HUES48 (cell line): ENCODE results near the gene CHST14.

Source experiments
- H3K27ac ChIP-seq: one replicate; pipeline ENCODE4 v1.7.0; 2013; ENCODE audit warnings: low read depth, low read length, inconsistent platforms
- H3K27me3 ChIP-seq: 2 replicates; pipeline ENCODE4 v1.6.1; 2013; ENCODE audit warnings: mild to moderate bottlenecking, low read length; ENCODE audit not compliant: control insufficient read depth, insufficient read depth
- H3K36me3 ChIP-seq: 2 replicates; pipeline ENCODE4 v1.6.1; 2013; ENCODE audit warnings: low read length; ENCODE audit not compliant: control insufficient read depth, insufficient read depth
- H3K4me1 ChIP-seq: 2 replicates; pipeline ENCODE4 v1.6.1; 2013; ENCODE audit warnings: mild to moderate bottlenecking, low read length; ENCODE audit not compliant: control insufficient read depth, insufficient read depth
- H3K4me3 ChIP-seq: 2 replicates; pipeline ENCODE4 v1.5.1; 2013; ENCODE audit warnings: mild to moderate bottlenecking, low read depth, low read length
- H3K9ac ChIP-seq: 2 replicates; pipeline ENCODE4 v1.6.1; 2013; ENCODE audit warnings: mild to moderate bottlenecking, low read depth, low read length, moderate library complexity
- H3K9me3 ChIP-seq: 2 replicates; pipeline ENCODE4 v1.6.1; 2013; ENCODE audit warnings: low read length; ENCODE audit not compliant: control insufficient read depth, insufficient read depth

CHST14 gene

DNA sequence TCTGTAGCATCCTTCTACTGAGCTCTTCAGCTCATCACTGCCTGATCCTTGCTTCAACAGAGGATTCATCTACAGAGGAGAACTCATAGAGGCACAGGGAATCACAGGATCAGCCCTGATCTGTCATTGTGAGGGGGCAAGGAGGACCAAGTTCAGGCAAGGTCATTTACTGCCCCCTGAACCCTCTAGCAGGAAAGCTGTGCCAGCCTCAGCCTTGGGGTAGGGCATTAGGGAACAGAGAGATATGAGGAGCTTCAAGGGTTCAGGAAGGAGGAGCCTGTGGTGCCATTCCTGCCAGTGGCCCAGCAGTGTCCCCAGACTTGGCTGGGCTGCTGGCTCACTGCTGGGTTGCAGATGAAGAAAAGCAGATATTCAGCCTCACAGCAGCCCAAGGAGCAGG lies 8.2 kb downstream of the CHST14 start:
- Histone ChIP-seq H3K27ac (no peak overlapping the region), H3K4me3 (no peak overlapping the region), H3K9me3 (no peaks in the 10 kb centered on the region), H3K36me3 (no peaks in the 10 kb centered on the region), H3K4me1 (peaks cover 7% of the 10 kb centered on the region), H3K9ac (no peak overlapping the region), H3K27me3 (no peaks in the 10 kb centered on the region; the same call in 1 of the 2 replicates)

GRCh38 chr15:40481341-40482074 lies 10.7 kb downstream of the CHST14 start:
- H3K9me3 ChIP-seq, result no peaks in the 10 kb centered on the region
- H3K36me3 ChIP-seq, result no peaks in the 10 kb centered on the region
- peaks cover 7% of the 10 kb centered on the region for H3K4me1 ChIP-seq
- H3K27ac ChIP-seq, result no peak overlapping the region
- no peaks in the 10 kb centered on the region; the same call in 1 of the 2 replicates for H3K27me3 ChIP-seq
- H3K4me3 ChIP-seq, result no peak overlapping the region
- H3K9ac ChIP-seq, result no peak overlapping the region

DNA sequence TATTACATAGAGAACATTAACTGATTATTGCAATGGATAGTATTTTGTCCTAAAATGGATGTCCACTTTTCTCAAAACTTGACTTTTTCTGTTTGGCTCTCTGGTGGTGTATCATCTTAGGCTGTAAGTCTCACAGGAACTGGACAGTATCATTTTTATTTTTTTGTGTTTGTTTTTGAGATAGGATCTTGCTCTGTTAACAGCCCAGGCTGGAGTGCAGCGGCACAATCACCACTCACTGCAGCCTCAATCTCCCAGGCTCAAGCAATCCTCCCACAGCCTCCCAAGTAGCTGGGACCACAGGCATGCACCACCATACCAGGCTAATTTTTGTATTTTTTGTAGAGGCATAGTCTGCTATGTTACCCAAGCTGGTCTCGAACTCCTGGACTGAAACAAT lies 13.1 kb downstream of the CHST14 start:
- Histone ChIP-seq H3K27me3 (no peaks in the 10 kb centered on the region), H3K36me3 (no peaks in the 10 kb centered on the region), H3K9me3 (no peaks in the 10 kb centered on the region), H3K27ac (no peak overlapping the region), H3K4me3 (no peak overlapping the region), H3K4me1 (no peaks in the 10 kb centered on the region), H3K9ac (no peak overlapping the region)

DNA sequence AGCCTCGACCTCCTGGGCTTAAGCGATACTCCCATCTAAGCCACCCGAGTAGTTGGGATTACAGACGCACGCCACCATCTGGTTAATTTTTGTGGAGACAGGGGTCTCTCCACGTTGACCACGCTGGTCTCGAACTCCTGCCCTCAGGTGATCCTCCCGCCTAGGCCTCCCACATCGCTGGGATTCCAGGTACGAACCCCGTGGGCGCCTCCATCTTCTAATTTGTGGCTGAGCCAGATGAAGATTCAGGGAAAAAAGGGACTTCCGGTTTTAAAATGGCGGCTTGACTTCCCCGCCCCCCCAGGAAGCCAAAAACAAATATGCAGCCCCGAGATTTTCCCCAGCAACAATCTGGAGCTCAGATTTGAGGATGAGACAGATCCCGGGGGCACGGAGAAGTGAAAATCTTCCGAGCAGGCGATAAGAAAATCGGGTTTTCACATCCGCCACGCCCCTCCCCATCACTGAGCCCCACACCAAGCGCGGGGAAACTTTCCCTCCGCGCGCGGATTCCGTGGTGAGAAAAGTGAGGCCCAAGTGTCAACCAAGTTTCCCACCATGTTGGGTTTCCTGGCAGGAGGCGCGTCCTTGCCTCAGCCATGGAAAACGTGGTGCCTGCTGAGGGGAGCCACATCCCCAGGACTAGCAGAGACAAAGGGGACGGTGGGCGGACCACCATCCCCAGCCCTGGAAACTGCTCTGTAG lies 15.4 kb downstream of the CHST14 start:
- Histone ChIP-seq H3K9me3 (no peaks in the 10 kb centered on the region), H3K27ac (no peak overlapping the region), H3K4me1 (no peaks in the 10 kb centered on the region), H3K36me3 (no peaks in the 10 kb centered on the region), H3K9ac (no peak overlapping the region), H3K4me3 (no peak overlapping the region), H3K27me3 (no peaks in the 10 kb centered on the region)

- Histone ChIP-seq H3K27me3 (no peaks in the 10 kb centered on the region), H3K9me3 (no peaks in the 10 kb centered on the region), H3K9ac (no peak overlapping the region), H3K27ac (no peak overlapping the region), H3K4me1 (no peaks in the 10 kb centered on the region), H3K36me3 (no peaks in the 10 kb centered on the region), H3K4me3 (no peak overlapping the region)
Observed at GRCh38 chr15:40487816-40488682, 17.3 kb downstream of the CHST14 start.

DNA sequence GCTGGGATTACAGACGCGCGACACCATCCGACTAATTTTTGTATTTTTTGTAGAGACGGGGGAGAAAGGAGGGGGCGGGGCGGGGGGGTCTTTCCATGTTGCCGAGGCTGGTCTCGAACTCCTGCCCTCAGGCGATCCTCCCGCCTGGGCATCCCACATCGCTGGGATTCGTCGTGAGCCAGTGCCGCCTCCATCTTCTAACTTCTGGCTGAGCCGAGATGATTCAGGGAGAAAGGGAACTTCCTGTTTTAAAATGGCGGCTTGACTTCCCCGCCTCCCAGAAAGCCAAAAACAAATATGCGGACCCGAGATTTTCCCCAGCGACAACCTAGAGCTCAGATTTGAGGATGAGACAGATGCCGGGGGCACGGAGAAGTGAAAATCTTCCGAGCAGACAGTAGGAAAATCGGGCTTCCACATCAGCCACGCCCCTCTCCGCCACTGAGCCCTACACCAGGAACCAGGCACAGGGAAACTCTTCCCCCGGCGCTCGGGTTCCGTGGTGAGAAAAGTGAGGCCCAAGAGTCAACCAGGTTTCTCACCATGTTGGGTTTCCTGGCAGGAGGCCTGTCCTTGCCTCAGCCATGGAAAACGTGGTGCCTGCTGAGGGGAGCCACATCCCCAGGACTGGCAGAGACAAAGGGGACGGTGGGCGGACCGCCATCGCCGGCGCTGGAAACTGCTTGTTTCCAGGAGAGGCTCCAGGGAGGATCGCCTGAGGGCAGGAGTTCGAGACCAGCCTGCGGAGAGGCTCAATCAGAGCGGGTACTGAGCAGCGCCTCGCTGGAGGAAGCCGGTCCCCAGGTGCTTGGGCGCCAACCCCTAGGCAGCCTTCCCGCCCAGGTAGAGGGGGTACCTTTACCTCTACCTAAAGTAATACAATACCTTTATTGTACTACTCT lies 18.7 kb downstream of the CHST14 start:
- Histone ChIP-seq H3K27me3 (no peaks in the 10 kb centered on the region), H3K27ac (no peak overlapping the region), H3K4me1 (no peaks in the 10 kb centered on the region), H3K9ac (no peak overlapping the region), H3K36me3 (no peaks in the 10 kb centered on the region), H3K4me3 (no peak overlapping the region), H3K9me3 (no peaks in the 10 kb centered on the region)

- no peaks in the 10 kb centered on the region for H3K36me3 ChIP-seq
Observed at GRCh38 chr15:40493089-40493840, 22.5 kb downstream of the CHST14 start.

GRCh38 chr15:40495516-40495915 lies 24.7 kb downstream of the CHST14 start:
- no peaks in the 10 kb centered on the region; the same call in 1 of the 2 replicates for H3K27me3 ChIP-seq
- no peak overlapping the region for H3K9ac ChIP-seq
- H3K27ac ChIP-seq, result no peak overlapping the region
- no peaks in the 10 kb centered on the region for H3K36me3 ChIP-seq
- no peaks in the 10 kb centered on the region for H3K9me3 ChIP-seq
- H3K4me1 ChIP-seq, result no peaks in the 10 kb centered on the region
- H3K4me3 ChIP-seq, result no peak overlapping the region

More at GRCh38 chr15:40493089-40493840, 22.5 kb downstream of the CHST14 start:
- H3K9ac ChIP-seq, result no peak overlapping the region
- no peak overlapping the region for H3K27ac ChIP-seq
- H3K4me1 ChIP-seq, result no peaks in the 10 kb centered on the region
- H3K4me3 ChIP-seq, result no peak overlapping the region
- H3K27me3 ChIP-seq, result no peaks in the 10 kb centered on the region
- H3K9me3 ChIP-seq, result no peaks in the 10 kb centered on the region

DNA sequence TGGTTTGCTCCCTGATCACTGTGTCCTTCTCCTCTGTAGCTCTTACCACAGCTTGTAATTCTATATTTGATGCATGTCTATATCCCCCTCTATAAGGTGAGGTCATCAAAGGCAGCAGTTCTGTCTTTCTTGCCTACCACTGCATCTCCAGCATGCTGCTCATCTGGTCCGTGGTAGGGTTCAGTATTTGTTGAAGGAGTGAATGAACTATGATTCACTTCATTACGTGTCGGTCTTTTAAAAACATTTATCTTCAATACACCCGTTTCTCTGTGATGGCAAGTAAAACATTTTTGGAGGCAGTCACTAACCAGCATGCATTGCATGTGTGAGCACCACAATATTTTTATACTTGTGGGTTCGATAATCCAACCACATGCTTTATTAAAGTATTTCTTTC lies 27.6 kb downstream of the CHST14 start:
- Histone ChIP-seq H3K27me3 (no peaks in the 10 kb centered on the region; the same call in 1 of the 2 replicates), H3K36me3 (no peaks in the 10 kb centered on the region), H3K4me3 (no peak overlapping the region), H3K4me1 (no peaks in the 10 kb centered on the region), H3K9ac (no peak overlapping the region), H3K27ac (no peak overlapping the region), H3K9me3 (no peaks in the 10 kb centered on the region)

GRCh38 chr15:40498891-40499290 lies 28.1 kb downstream of the CHST14 start:
- Histone ChIP-seq H3K36me3 (no peaks in the 10 kb centered on the region), H3K9ac (no peak overlapping the region), H3K9me3 (no peaks in the 10 kb centered on the region), H3K27me3 (no peaks in the 10 kb centered on the region; the same call in 1 of the 2 replicates), H3K4me3 (no peak overlapping the region), H3K4me1 (no peaks in the 10 kb centered on the region), H3K27ac (no peak overlapping the region)
